ENCODE results near the gene CGB5. TPM values are rescaled to one million over a fixed set of nuclear protein-coding genes. Genes with fewer than 3 reads are reported as not detected.

CGB5 gene
- polyA plus RNA-seq, 1 of the 3 experiments (the other 2 are of a cell fraction) = 0.16 TPM

DNA sequence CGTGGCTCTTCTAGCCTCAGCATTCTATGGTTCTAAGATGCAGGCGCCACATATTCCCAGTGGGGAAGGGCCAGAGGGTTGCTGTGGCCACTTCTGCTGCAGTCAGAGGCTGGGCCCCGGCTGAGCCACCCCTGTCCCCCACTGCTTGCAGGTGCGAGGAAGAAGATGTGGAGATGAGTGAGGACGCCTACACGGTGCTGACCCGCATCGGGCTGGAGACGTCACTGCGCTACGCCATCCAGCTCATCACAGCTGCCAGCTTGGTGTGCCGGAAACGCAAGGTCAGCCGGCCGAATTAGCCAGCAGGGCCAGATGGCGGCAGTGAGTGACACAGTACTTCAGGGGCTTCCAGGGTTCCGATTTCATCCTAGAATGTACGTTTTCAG is 28.8 kb upstream of the CGB5 start:
- 95% methylated on average over 16 of the region's 18 CpGs for WGBS (ENCODE audit: low lambda C conversion rate)

DNA sequence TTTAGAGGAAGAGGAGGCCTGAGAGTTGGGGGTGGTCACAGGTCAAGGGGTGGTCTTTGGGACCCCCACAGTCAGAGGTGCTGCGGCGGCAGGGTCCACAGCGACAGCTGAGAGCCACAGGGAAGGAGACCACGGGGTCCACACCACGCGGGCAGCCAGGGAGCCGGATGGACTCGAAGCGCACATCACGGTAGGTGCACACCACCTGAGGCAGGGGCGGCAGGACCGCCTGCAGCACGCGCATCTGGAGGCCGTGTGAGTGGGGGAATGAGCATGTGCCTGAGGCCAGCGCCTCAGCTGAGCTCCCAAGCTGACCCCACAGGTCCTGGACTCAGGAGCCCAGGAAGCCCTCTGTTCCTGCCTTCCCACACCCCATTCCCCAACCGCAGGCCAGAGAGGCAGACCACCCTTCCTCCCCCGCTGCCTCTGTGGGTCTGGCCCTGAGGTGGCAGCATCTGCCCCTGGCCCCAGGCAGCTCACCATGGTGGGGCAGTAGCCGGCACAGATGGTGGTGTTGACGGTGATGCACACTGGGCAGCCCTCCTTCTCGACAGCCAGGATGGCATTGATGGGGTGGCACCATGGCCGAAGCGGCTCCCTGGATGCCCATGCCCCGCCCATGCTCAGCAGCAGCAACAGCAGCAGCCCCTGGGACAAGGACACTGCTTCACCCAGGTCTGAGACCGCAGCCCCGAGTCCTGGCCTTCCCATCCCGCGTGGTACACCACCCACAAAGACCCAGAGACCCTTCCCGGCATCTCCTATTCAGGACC is 27.4 kb upstream of the CGB5 start:
- H3K4me1 ChIP-seq (ENCODE audit: control insufficient read depth in 1 of 2, insufficient read depth in 2 of 2, low read depth in 1 of 2, low read length in 1 of 2) = peaks cover 0 to 35% of the 10 kb centered on the region in 2 experiments; a peak in 1 of 4 replicates
- DNase-seq = no peak
- ChIA-PET POLR2A (no interaction called here), CTCF (interaction anchor here (1.4 kb wide), 1 partner anchor 16 kb away, joined by 3 read pairs; no protein-coding TSS in a partner anchor)
- no peaks in the 10 kb centered on the region for H3K9me3 ChIP-seq
- H3K9me2 ChIP-seq = no peaks in the 10 kb centered on the region
- peaks cover 0 to 32% of the 10 kb centered on the region in 2 experiments for H3K36me3 ChIP-seq (replicated peaks in 1 of 2; ENCODE audit: control insufficient read depth in 1 of 2, insufficient read depth in 2 of 2, low read length in 1 of 2)
- H4K20me1 ChIP-seq (ENCODE audit: insufficient read depth) = no peaks in the 10 kb centered on the region
- peaks cover 17% of the 10 kb centered on the region for H3F3A ChIP-seq (replicated peaks; ENCODE audit: insufficient read depth)
- H3K79me2 ChIP-seq (ENCODE audit: insufficient read depth) = no peaks in the 10 kb centered on the region
- no peak overlapping the region for H2AFZ ChIP-seq (ENCODE audit: low read depth)
- H3K9ac ChIP-seq = no peak overlapping the region
- no peak overlapping the region for H3K4me3 ChIP-seq (ENCODE audit: low read depth in 2 of 2, low read length in 1 of 2)
- no peak overlapping the region for H3K27ac ChIP-seq (ENCODE audit: low read depth in 2 of 2, low read length in 1 of 2)
- TF ChIP-seq POLR2AphosphoS5 (IDR thresholded peaks at IDR 0.05; ENCODE audit: low read depth, low read length) (no peak), RFX5 (IDR thresholded peaks at IDR 0.05; ENCODE audit: low read length) (no peak), JUND (IDR thresholded peaks at IDR 0.05) (no peak), FOXM1 (IDR thresholded peaks at IDR 0.05; ENCODE audit: low read depth) (no peak), MEF2A (IDR thresholded peaks at IDR 0.05; ENCODE audit: borderline replicate concordance, low read depth) (no peak), FOSL2 (IDR thresholded peaks at IDR 0.05; ENCODE audit: borderline replicate concordance, low read depth) (no peak), ELF1 (IDR thresholded peaks at IDR 0.05) (no peak), NRF1 (IDR thresholded peaks at IDR 0.05; ENCODE audit: low read depth, low read length) (no peak), FOXJ3 (CRISPR knock-in tag; IDR thresholded peaks at IDR 0.05) (no peak), SMC3 (IDR thresholded peaks at IDR 0.05; ENCODE audit: low read depth, low read length) (no peak), SIN3A (IDR thresholded peaks at IDR 0.05; ENCODE audit: borderline replicate concordance, low read depth, low read length) (no peak)
- TF ChIP-seq, protein P1, sequence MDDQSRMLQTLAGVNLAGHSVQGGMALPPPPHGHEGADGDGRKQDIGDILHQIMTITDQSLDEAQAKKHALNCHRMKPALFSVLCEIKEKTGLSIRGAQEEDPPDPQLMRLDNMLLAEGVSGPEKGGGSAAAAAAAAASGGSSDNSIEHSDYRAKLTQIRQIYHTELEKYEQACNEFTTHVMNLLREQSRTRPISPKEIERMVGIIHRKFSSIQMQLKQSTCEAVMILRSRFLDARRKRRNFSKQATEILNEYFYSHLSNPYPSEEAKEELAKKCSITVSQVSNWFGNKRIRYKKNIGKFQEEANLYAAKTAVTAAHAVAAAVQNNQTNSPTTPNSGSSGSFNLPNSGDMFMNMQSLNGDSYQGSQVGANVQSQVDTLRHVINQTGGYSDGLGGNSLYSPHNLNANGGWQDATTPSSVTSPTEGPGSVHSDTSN (IDR thresholded peaks at IDR 0.05) = no peak
- TF ChIP-seq, protein P2, sequence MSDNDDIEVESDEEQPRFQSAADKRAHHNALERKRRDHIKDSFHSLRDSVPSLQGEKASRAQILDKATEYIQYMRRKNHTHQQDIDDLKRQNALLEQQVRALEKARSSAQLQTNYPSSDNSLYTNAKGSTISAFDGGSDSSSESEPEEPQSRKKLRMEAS (IDR thresholded peaks at IDR 0.05; ENCODE audit: low read depth) = no peak
- no peaks in the 10 kb centered on the region for H3K27me3 ChIP-seq (ENCODE audit: insufficient read depth)
- WGBS (ENCODE audit: low lambda C conversion rate) = 47% methylated on average over 3 of the region's 29 CpGs
- H3K4me2 ChIP-seq = no peak overlapping the region

More for the DNA sequence above, 28.8 kb upstream of the CGB5 start:
- Histone ChIP-seq H3K9ac (no peak overlapping the region), H3K36me3 (replicated peaks in 1 of 2; ENCODE audit: control insufficient read depth in 1 of 2, insufficient read depth in 2 of 2, low read length in 1 of 2) (peaks cover 0 to 41% of the 10 kb centered on the region in 2 experiments), H4K20me1 (ENCODE audit: insufficient read depth) (no peaks in the 10 kb centered on the region), H3K27me3 (ENCODE audit: insufficient read depth) (no peaks in the 10 kb centered on the region), H3K4me1 (ENCODE audit: control insufficient read depth in 1 of 2, insufficient read depth in 2 of 2, low read depth in 1 of 2, low read length in 1 of 2) (peaks cover 0 to 24% of the 10 kb centered on the region in 2 experiments; a peak in 1 of 4 replicates), H3F3A (replicated peaks; ENCODE audit: insufficient read depth) (peaks cover 12% of the 10 kb centered on the region), H3K79me2 (ENCODE audit: insufficient read depth) (no peaks in the 10 kb centered on the region), H2AFZ (ENCODE audit: low read depth) (no peak overlapping the region), H3K4me2 (no peak overlapping the region), H3K4me3 (ENCODE audit: low read depth in 2 of 2, low read length in 1 of 2) (no peak overlapping the region), H3K9me2 (no peaks in the 10 kb centered on the region), H3K27ac (ENCODE audit: low read depth in 2 of 2, low read length in 1 of 2) (no peak overlapping the region), H3K9me3 (no peaks in the 10 kb centered on the region)
- no peak for DNase-seq
- TF ChIP-seq, protein P2 (IDR thresholded peaks at IDR 0.05; ENCODE audit: low read depth) = no peak
- ChIA-PET CTCF (interaction anchor here (1.1 to 1.4 kb wide), 2 partner anchors 15 to 21 kb away, joined by 3 to 5 read pairs; partner anchors contain the start of gene RUVBL2), POLR2A (no interaction called here)

Data from SK-N-SH (cell line).